Upper lobe of left lung (tissue), 6 donors: Measurements from ENCODE around the gene AP3M1. TPM values are rescaled to one million over a fixed set of nuclear protein-coding genes. Genes with fewer than 3 reads are reported as not detected.
A peak's percentile ranks its signal among the peaks of the same experiment; 100 is the strongest.
"Not testable (repeated sequence)": the region's sequence is repeated elsewhere in the genome, so short reads cannot be mapped to it uniquely, and the experiment has no call there.

Source experiments
- ATAC-seq, 2 donors: fragments of 200-7000 bp; cut with Tn5 transposase; one replicate each; pipeline ENCODE4 v1.9.1; 2022; ENCODE audit warnings: mild to moderate bottlenecking in 2 of 2, moderate library complexity in 2 of 2; ENCODE audit not compliant: low FRiP score in 2 of 2
- DNase-seq, 2 donors: peaks; one replicate each; pipeline ENCODE4 v3.0.0-alpha.2; 2019 to 2020
- H3K27ac ChIP-seq, 4 donors: fragments of 200-600 bp; sonication (generic); one replicate each; pipeline ENCODE4 v1.5.1; 2016 to 2019
- H3K27me3 ChIP-seq, 4 donors: fragments of 200-600 bp; sonication (generic); one replicate each; pipeline ENCODE4 v1.5.1; 2017 to 2019
- H3K36me3 ChIP-seq, 4 donors: fragments of 200-600 bp; sonication (generic); one replicate each; pipeline ENCODE4 v1.5.1; 2016 to 2019
- H3K4me1 ChIP-seq, 4 donors: fragments of 200-600 bp; sonication (generic); one replicate each; pipeline ENCODE4 v1.5.1; 2018 to 2019
- H3K4me3 ChIP-seq, 4 donors: fragments of 200-600 bp; sonication (generic); one replicate each; pipeline ENCODE4 v1.5.1; 2017 to 2019; ENCODE audit warnings: mild to moderate bottlenecking in 2 of 4, moderate library complexity in 1 of 4
- H3K9me3 ChIP-seq, 4 donors: fragments of 200-600 bp; sonication (generic); one replicate each; pipeline ENCODE4 v1.5.1; 2018 to 2019
- EP300 ChIP-seq, 4 donors: sonication (generic); formaldehyde crosslinking; IDR thresholded peaks; one replicate each; pipeline ENCODE4 v1.5.1; 2017; ENCODE audit warnings: antibody characterized with exemption in 4 of 4, control low read depth in 2 of 4
- POLR2A ChIP-seq, 4 donors: fragments of 450-650 bp; IDR thresholded peaks; one replicate each; pipeline ENCODE4 v1.5.1; 2016 to 2017; ENCODE audit warnings: antibody characterized with exemption in 4 of 4, mild to moderate bottlenecking in 2 of 4
- POLR2AphosphoS5 ChIP-seq, 2 donors: sonication (generic); formaldehyde crosslinking; IDR thresholded peaks; one replicate each; pipeline ENCODE4 v1.5.1; 2017; ENCODE audit warnings: antibody characterized with exemption in 2 of 2
- WGBS, 2 donors: methylation state at CpG; one replicate each; pipeline ENCODE4 v1.1.5; 2017 to 2018; 5-methylcytosine and 5-hydroxymethylcytosine counted together
- total RNA-seq, 6 donors: library from RNA; depleted of rRNA in 4 of 6; stranded (reverse); fragments of >200 nt in 4 of 6; gene quantifications; one replicate each; pipeline versions ENCODE4 v1.1.0 to v1.2.1, GENCODE V29; 2016 to 2021
- TF ChIP-seq, protein P1 (sequence below), 6 experiments: fragments of 450-650 bp in 4 of 6; fragments of 200-600 bp in 2 of 6; sonication (generic) in 2 of 6; IDR thresholded peaks; one replicate each; pipeline ENCODE4 v1.5.1; 2016 to 2019; ENCODE audit warnings: antibody characterized with exemption in 6 of 6
- donor health status: DM: no; HTN: no; CAD: no; lungs with moderate emphysema.
- donor health status: DM: no; HTN: yes; CAD: no; lungs with severe emphysema.

Gene AP3M1
- total RNA-seq, 6 donors from 2014 or later = 11.4 to 36.1 (median 25.3) TPM

DNA sequence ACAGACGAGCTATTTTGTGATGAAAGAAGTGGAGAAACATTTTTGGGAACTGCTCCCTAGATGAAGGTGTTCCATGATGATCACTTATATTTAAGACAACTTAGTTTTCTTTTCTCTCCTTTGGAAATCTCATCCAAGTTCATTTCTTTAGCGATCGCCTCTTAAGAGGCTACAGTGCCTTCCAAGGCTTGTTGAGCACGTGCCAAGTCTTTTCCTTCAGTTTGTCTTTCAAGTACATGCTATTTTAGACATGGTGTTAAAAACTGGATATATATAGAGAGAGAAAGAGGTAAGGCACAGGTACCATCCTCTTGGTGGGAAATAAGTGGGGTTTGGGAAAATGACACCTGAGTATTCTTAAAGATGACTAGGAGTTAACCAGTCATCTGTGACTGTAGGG is 3.0 kb upstream of the AP3M1 start:
- Histone ChIP-seq H3K27me3 (no peaks in the 10 kb centered on the region), H3K36me3 (no peaks in the 10 kb centered on the region), H3K4me1 (peaks cover 20 to 41% (median 26%) of the 10 kb centered on the region in 4 donors), H3K4me3 (no peak overlapping the region), H3K27ac (no peak overlapping the region), H3K9me3 (no peaks in the 10 kb centered on the region)
- ATAC-seq (no peak), DNase-seq (no peak)
- 47 to 51% methylated on average over 4 of the region's 4 CpGs for WGBS, 2 donors
- TF ChIP-seq EP300 (IDR thresholded peaks at IDR 0.05) (no peak), POLR2AphosphoS5 (IDR thresholded peaks at IDR 0.05) (no peak), POLR2A (IDR thresholded peaks at IDR 0.05) (no peak)
- TF ChIP-seq, protein P1, sequence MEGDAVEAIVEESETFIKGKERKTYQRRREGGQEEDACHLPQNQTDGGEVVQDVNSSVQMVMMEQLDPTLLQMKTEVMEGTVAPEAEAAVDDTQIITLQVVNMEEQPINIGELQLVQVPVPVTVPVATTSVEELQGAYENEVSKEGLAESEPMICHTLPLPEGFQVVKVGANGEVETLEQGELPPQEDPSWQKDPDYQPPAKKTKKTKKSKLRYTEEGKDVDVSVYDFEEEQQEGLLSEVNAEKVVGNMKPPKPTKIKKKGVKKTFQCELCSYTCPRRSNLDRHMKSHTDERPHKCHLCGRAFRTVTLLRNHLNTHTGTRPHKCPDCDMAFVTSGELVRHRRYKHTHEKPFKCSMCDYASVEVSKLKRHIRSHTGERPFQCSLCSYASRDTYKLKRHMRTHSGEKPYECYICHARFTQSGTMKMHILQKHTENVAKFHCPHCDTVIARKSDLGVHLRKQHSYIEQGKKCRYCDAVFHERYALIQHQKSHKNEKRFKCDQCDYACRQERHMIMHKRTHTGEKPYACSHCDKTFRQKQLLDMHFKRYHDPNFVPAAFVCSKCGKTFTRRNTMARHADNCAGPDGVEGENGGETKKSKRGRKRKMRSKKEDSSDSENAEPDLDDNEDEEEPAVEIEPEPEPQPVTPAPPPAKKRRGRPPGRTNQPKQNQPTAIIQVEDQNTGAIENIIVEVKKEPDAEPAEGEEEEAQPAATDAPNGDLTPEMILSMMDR (IDR thresholded peaks at IDR 0.05) = no peak

DNA sequence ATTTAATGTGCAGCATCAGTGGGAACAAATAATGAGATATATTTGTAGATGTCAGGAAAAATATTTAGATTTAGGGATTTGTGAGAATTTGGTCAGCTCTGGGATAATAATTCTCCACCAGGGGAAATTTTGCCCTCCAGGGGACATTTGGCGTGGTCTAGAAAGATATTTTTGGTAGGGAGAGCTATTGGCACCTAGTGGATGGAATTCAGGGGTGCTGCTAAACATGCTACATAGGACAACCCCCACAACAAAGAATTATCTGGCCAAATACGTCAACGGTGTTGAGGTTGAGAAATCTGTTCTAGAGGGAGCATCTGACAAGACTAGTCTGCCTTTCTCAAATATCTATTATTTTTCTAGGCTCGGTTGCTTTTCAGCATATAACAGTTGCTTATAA is 2.5 kb upstream of the AP3M1 start:
- Histone ChIP-seq H3K4me1 (peaks cover 24 to 47% (median 27%) of the 10 kb centered on the region in 4 donors), H3K4me3 (no peak overlapping the region), H3K27me3 (no peaks in the 10 kb centered on the region), H3K36me3 (no peaks in the 10 kb centered on the region), H3K9me3 (no peaks in the 10 kb centered on the region), H3K27ac (no peak overlapping the region)
- DNase-seq (no peak), ATAC-seq (no peak)
- WGBS, 2 donors = 56 to 61% methylated on average over 4 of the region's 4 CpGs
- no peak for TF ChIP-seq POLR2AphosphoS5 (IDR thresholded peaks at IDR 0.05)
- TF ChIP-seq, protein P1 (IDR thresholded peaks at IDR 0.05) = peak in 4 of 6 experiments; percentile 27 to 63 (median 33)

DNA sequence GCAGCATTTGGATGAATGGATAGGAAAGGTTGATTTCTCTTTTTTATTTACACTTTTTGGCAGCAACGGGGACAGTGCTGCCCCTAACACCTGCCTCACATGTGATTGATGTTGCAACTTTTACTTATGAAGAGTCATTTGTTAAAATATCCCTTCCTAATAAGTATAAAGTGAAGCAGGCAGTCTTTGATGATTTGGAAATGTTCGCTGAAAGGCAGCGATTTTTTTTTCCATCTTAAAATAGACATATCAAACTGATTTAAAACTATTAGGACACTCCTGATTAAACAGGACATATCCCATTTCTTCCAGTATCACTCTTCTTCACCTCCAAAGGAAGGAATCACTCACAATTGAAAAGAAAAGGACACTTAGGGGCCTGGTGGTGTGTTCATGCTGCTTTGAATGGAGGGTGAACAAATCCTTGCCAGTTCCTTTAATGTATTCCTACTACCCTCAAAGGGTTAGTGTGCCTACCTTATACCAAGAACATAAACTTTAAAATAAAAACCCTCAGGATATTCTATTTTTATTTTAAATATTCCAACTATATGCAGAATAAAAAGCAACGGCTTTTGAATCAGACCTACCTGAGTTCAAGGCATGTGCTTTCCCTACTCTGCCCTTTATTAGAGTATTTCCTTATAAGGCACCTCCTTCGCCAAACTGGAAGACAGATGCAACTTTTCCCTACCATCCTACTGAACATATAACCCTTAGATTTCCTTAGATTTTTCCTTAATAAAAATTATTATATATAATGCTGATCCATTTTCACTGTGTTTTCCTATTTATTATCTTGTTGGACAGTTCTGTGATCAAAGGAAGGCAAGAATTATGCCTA is 1.5 kb upstream of the AP3M1 start:
- DNase-seq = no peak

DNA sequence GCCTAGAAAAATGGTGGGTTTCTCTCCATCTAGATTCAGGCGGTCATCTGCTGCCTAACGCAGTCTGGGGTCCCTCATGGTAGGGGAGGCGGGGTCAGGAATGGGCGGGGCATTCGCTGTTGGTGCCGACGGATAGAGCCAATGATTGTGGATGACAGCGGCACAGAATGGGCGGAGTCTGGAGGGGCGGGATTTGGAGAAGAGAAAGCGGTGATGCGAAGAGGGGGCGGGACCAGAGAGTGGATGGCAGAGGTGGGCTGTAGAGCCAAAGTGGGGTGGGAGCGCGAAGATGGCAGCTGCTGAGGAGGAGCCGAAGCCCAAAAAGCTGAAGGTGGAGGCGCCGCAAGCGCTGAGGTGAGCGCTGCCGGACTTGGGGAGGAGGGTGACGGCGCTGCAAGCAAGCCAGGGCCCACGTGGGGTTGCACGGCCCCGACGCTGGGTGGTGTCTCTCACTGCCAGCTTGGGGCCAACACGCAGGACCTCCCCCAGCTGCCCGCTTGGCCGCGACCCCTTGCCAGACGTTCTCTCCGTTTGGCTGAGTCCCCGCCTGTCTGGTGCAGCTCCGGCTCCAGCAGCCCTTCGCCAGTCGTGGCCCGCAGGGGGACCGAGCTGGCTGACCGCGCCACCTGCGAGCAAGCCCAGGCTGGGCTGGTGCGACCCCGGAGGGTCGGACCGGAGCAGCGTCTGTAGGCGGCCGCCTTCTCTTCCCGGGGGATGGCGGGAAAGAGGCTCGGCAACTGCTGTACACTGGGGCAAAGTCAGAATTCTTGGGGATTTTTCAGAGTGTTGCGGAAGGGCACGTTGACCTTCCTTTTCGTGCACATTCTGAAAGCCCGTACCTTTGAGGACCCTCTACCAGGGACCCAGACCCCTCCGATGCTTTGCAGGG is 606 bp upstream of the AP3M1 start, which contains the start of gene ADK:
TSS of gene ADK (plus strand) at position 232 of the 889 bp plus-strand sequence. CDS start at position 290, 58 bp downstream.
- 0% methylated on average over 31 to 40 of the region's 57 CpGs for WGBS, 2 donors
- Histone ChIP-seq H3K27me3 (no peaks in the 10 kb centered on the region), H3K9me3 (no peaks in the 10 kb centered on the region), H3K4me3 (peak within 1 kb of the TSS; percentile 62 to 93 (median 78)), H3K4me1 (peaks cover 26 to 48% (median 27%) of the 10 kb centered on the region in 4 donors), H3K36me3 (no peaks in the 10 kb centered on the region), H3K27ac (peak within 1 kb of the TSS; percentile 89 to 91 (median 90))
- peak; percentile 100 for ATAC-seq
- DNase-seq = peak; percentile 94 to 100
- TF ChIP-seq, protein P1 (IDR thresholded peaks at IDR 0.05) = peak in 5 of 6 experiments; percentile 42 to 65 (median 47)
- TF ChIP-seq POLR2AphosphoS5 (IDR thresholded peaks at IDR 0.05) (peak in 1 of 2 donors; percentile 73), POLR2A (IDR thresholded peaks at IDR 0.05) (peak in 2 of 4 donors; percentile 61 to 68), EP300 (IDR thresholded peaks at IDR 0.05) (no peak)

More for the DNA sequence above, 1.5 kb upstream of the AP3M1 start:
- H3K4me3 ChIP-seq = peak overlapping the region; percentile 61 to 93 (median 78)
- no peaks in the 10 kb centered on the region for H3K9me3 ChIP-seq
- H3K27ac ChIP-seq = peak overlapping the region; percentile 76 to 91 (median 90)
- peaks cover 26 to 48% (median 27%) of the 10 kb centered on the region in 4 donors for H3K4me1 ChIP-seq
- WGBS, 2 donors = 24 to 25% methylated on average over 5 of the region's 5 CpGs
- no peaks in the 10 kb centered on the region for H3K36me3 ChIP-seq
- no peaks in the 10 kb centered on the region for H3K27me3 ChIP-seq
- no peak for TF ChIP-seq POLR2AphosphoS5 (IDR thresholded peaks at IDR 0.05)
- no peak for TF ChIP-seq POLR2A (IDR thresholded peaks at IDR 0.05)
- no peak for TF ChIP-seq EP300 (IDR thresholded peaks at IDR 0.05)
- ATAC-seq = no peak

DNA sequence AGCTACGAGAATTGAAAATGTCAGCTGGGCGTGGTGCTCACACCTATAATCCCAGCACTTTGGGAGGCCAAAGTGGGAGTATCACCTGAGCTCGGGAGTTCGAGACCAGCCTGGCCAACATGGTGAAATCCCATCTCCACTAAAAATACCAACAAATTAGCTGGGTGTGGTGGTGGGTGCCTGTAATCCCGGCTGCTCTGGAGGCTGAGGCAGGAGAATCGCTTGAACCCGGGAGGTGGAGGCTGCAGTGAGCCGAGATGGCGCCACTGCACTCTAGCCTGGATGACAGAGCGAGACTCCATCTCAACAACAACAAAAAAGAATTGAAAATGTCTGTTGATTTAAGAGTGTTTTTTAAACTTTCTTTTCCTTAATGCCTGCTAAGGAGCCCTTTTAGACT is 3.6 kb downstream of the AP3M1 start:
- H3K4me1 ChIP-seq = peaks cover 21 to 32% (median 28%) of the 10 kb centered on the region in 4 donors
- 93 to 98% methylated on average over 10 of the region's 10 CpGs for WGBS, 2 donors

More for the DNA sequence above, 3.6 kb downstream of the AP3M1 start:
- ATAC-seq, H3K27ac ChIP-seq, H3K4me3 ChIP-seq, DNase-seq, H3K36me3 ChIP-seq, H3K9me3 ChIP-seq, H3K27me3 ChIP-seq: not testable (repeated sequence)
